GM21619 (cell line): ENCODE results near the gene TOP1.
A peak's percentile ranks its signal among the peaks of the same experiment; 100 is the strongest.
"Not testable (repeated sequence)": the region's sequence is repeated elsewhere in the genome, so short reads cannot be mapped to it uniquely, and the experiment has no call there.

Experiments used
- ATAC-seq: cut with Tn5 transposase; IDR thresholded peaks from one replicate; pipeline ENCODE4 v1.9.1; 2021; ENCODE audit not compliant: unreplicated experiment

TOP1 gene

GRCh38 chr20:41125530-41126457 lies 97.2 kb downstream of the TOP1 start:
- no peak for ATAC-seq

- no peak for ATAC-seq
Measured at GRCh38 chr20:41126719-41127118, 98.1 kb downstream of the TOP1 start.

GRCh38 chr20:41128317-41128716 lies 99.7 kb downstream of the TOP1 start:
- not testable (repeated sequence) for ATAC-seq

GRCh38 chr20:41131594-41132387 lies 103.2 kb downstream of the TOP1 start:
- ATAC-seq = peak; percentile 39

- ATAC-seq = not testable (repeated sequence)
Measured at GRCh38 chr20:41132388-41132775, 103.8 kb downstream of the TOP1 start.

GRCh38 chr20:41133709-41134361 lies 105.2 kb downstream of the TOP1 start:
- peak; percentile 37 for ATAC-seq

- no peak for ATAC-seq
Measured at GRCh38 chr20:41134362-41135186, 106.0 kb downstream of the TOP1 start.

- no peak for ATAC-seq
Measured at GRCh38 chr20:41135187-41135887, 106.7 kb downstream of the TOP1 start.

- no peak for ATAC-seq
Measured at GRCh38 chr20:41135888-41136679, 107.5 kb downstream of the TOP1 start.

- ATAC-seq = peak; percentile 52
Measured at GRCh38 chr20:41136680-41137613, 108.3 kb downstream of the TOP1 start, which contains the start of gene PLCG1. TSS of gene PLCG1 (plus strand) at chr20:41137543. CDS start at chr20:41137642, 99 bp downstream.

GRCh38 chr20:41137614-41138474 lies 109.2 kb downstream of the TOP1 start:
- ATAC-seq = peak; percentile 7

- no peak for ATAC-seq
Measured at GRCh38 chr20:41138475-41139226, 110.0 kb downstream of the TOP1 start.

GRCh38 chr20:41139227-41140093 lies 110.8 kb downstream of the TOP1 start:
- no peak for ATAC-seq

- ATAC-seq = no peak
Measured at GRCh38 chr20:41140226-41141133, 111.9 kb downstream of the TOP1 start.
